Stimulated activated naive B cell treated with anti-CD40 and anti-IgM and Interleukin-4, amounts not matched to agents 10 μg/mL and 1 μg/mL and 100 μg/mL, for 72 hours (primary cell): Measurements from ENCODE around the gene PTK6.
"Not testable (repeated sequence)": the region's sequence is repeated elsewhere in the genome, so short reads cannot be mapped to it uniquely, and the experiment has no call there.

ENCODE experiments used
- ATAC-seq, 2 donors: fragments of 150-1000 bp; cut with Tn5 transposase; replicated peaks; 2 replicates each; pipeline ENCODE4 v1.10.0; 2021; ENCODE audit warnings: moderate library complexity in 1 of 2
- DNase-seq: peaks from one replicate; pipeline ENCODE4 v3.0.0; 2021
- H3K27ac Mint-ChIP-seq: one replicate; pipeline ENCODE4 v1.8.0; 2022; ENCODE audit warnings: mild to moderate bottlenecking, mixed read lengths
- H3K27me3 Mint-ChIP-seq, 2 donors: one replicate each; pipeline ENCODE4 v1.8.0; 2022; ENCODE audit warnings: mixed read lengths in 2 of 2
- H3K36me3 Mint-ChIP-seq, 2 donors: one replicate each; pipeline ENCODE4 v1.8.0; 2022; ENCODE audit warnings: mixed read lengths in 2 of 2, mild to moderate bottlenecking in 1 of 2
- H3K4me1 Mint-ChIP-seq, 2 donors: one replicate each; pipeline ENCODE4 v1.8.0; 2022; ENCODE audit warnings: mixed read lengths in 2 of 2, mild to moderate bottlenecking in 1 of 2
- H3K4me3 Mint-ChIP-seq, 2 donors: one replicate each; pipeline ENCODE4 v1.8.0; 2022; ENCODE audit warnings: mild to moderate bottlenecking in 2 of 2, mixed read lengths in 2 of 2, moderate library complexity in 1 of 2
- H3K9me3 Mint-ChIP-seq, 2 donors: one replicate each; pipeline ENCODE4 v1.8.0; 2022; ENCODE audit warnings: mixed read lengths in 2 of 2, mild to moderate bottlenecking in 1 of 2

PTK6 gene

DNA sequence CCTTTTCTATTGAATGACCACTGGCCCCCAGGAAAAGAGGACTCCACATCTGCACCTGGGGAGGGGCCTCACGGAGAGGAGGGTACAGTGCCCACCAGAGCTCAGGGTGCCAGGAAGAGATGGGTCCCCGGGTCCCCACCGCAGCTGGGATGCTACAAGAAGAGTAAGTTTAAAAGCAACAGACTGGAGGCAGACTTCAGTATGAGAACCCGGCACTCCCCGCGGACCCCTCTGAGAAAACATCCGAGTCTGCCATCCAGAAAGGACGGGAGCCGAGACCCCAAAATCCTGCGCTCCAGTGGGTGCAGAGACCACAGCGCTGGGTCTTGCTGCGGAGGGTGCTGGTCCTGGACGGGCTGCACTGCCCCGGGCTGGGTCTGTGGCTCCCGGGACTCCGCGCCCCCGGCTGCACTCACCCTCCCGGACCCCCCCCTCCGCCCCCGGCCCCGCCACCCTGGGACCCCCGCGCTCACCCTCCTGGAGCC lies 36.5 kb upstream of the PTK6 start:
- Mint-ChIP-seq H3K4me1 (peaks cover 13 to 17% of the 10 kb centered on the region in 2 donors), H3K27me3 (peaks cover 3 to 10% of the 10 kb centered on the region in 2 donors), H3K27ac (peak overlapping the region; percentile 93), H3K9me3 (no peaks in the 10 kb centered on the region), H3K4me3 (peak overlapping the region; percentile 89 to 92), H3K36me3 (peaks cover 0 to 1% of the 10 kb centered on the region in 2 donors)
- DNase-seq (no peak), ATAC-seq (peak; percentile 19 to 31)

GRCh38 chr20:63572788-63573646 lies 35.8 kb upstream of the PTK6 start:
- DNase-seq (no peak), ATAC-seq (no peak)
- Mint-ChIP-seq H3K36me3 (peaks cover 0 to 1% of the 10 kb centered on the region in 2 donors), H3K27me3 (peaks cover 3 to 5% of the 10 kb centered on the region in 2 donors), H3K27ac (peak overlapping the region; percentile 93), H3K9me3 (no peaks in the 10 kb centered on the region), H3K4me1 (peaks cover 16 to 24% of the 10 kb centered on the region in 2 donors), H3K4me3 (peak overlapping the region; percentile 89 to 92)

- Mint-ChIP-seq H3K36me3 (peaks cover 2 to 4% of the 10 kb centered on the region in 2 donors), H3K27me3 (peaks cover 3 to 5% of the 10 kb centered on the region in 2 donors), H3K9me3 (no peaks in the 10 kb centered on the region), H3K27ac (no peak overlapping the region), H3K4me3 (no peak overlapping the region), H3K4me1 (peaks cover 23 to 32% of the 10 kb centered on the region in 2 donors)
- ATAC-seq (no peak), DNase-seq (no peak)
These were observed 35.1 kb upstream of the PTK6 start for GRCh38 chr20:63572071-63572787.

DNA sequence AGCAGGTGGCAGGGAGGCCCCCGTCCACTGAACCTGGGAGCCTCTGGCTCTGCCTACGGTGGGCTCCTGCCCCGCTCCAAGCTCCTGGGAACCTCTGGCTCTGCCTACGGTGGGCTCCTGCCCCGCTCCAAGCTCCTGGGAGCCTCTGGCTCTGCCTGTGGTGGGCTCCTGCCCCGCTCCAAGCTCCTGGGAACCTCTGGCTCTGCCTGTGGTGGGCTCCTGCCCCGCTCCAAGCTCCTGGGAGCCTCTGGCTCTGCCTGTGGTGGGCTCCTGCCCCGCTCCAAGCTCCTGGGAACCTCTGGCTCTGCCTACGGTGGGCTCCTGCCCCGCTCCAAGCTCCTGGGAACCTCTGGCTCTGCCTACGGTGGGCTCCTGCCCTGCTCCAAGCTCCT lies 33.9 kb upstream of the PTK6 start:
- DNase-seq, H3K4me3 Mint-ChIP-seq, H3K9me3 Mint-ChIP-seq, H3K27ac Mint-ChIP-seq, ATAC-seq, H3K36me3 Mint-ChIP-seq, H3K27me3 Mint-ChIP-seq: not testable (repeated sequence)
- H3K4me1 Mint-ChIP-seq = peaks cover 25 to 36% of the 10 kb centered on the region in 2 donors

GRCh38 chr20:63570281-63571086 lies 33.3 kb upstream of the PTK6 start:
- Mint-ChIP-seq H3K4me3 (no peak overlapping the region), H3K27me3 (no peaks in the 10 kb centered on the region)

GRCh38 chr20:63568986-63569949 lies 32.1 kb upstream of the PTK6 start:
- Mint-ChIP-seq H3K4me1 (peaks cover 28 to 36% of the 10 kb centered on the region in 2 donors), H3K27ac (peak overlapping the region; percentile 2), H3K36me3 (peaks cover 15 to 16% of the 10 kb centered on the region in 2 donors), H3K27me3 (no peaks in the 10 kb centered on the region), H3K4me3 (peak overlapping the region; percentile 41 to 53), H3K9me3 (no peaks in the 10 kb centered on the region)
- ATAC-seq (no peak), DNase-seq (no peak)

More at GRCh38 chr20:63570281-63571086, 33.3 kb upstream of the PTK6 start:
- H3K36me3 Mint-ChIP-seq = peaks cover 12 to 14% of the 10 kb centered on the region in 2 donors
- no peak overlapping the region for H3K27ac Mint-ChIP-seq
- no peak for ATAC-seq
- no peak for DNase-seq
- H3K4me1 Mint-ChIP-seq = peaks cover 28 to 36% of the 10 kb centered on the region in 2 donors
- H3K9me3 Mint-ChIP-seq = no peaks in the 10 kb centered on the region

DNA sequence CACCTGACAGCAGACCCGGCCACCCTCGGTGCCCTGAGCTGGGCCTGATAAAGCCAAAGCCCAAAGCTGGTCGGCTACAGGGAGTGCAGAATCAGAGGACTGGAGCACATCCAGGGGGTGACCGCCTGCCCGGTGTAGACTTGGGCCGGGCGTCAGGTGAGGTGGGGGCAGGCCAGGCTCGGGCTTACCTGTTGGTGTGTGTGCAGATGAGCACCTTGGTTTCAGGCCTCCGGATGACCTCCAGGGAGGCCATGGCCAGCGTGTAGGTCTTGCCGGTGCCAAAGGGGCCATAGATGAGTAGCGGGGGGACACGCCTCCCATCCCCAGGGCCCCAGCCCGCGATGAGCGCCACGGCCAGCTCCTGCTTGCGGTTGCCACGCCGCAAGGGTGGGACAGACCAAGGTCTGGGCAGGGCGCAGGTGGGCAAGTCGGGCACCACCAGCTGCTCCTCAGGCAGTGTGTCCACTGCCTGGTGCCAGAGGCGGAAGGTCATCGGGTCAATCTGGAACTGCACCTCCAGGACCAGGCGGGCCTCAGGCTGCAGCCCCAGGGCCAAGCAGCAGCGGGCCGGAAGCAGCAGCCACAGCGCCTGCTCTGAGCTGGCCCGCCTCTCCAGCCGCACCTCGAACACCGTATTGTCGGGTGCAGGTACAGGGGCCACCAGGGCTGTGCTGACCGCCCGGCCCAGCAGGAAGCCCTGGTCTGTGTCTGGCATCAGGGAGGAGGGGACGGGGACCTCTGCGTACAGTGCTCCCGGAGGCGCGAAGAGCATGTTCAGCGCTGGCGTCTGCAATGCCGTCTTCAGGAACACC lies 31.2 kb upstream of the PTK6 start:
- peaks cover 27 to 33% of the 10 kb centered on the region in 2 donors for H3K4me1 Mint-ChIP-seq
- DNase-seq (no peak), ATAC-seq (peak; percentile 17 to 19)
- peak overlapping the region; percentile 92 for H3K27ac Mint-ChIP-seq
- no peaks in the 10 kb centered on the region for H3K9me3 Mint-ChIP-seq
- no peaks in the 10 kb centered on the region for H3K27me3 Mint-ChIP-seq
- peak overlapping the region; percentile 75 to 78 for H3K4me3 Mint-ChIP-seq
- peaks cover 19 to 20% of the 10 kb centered on the region in 2 donors for H3K36me3 Mint-ChIP-seq

GRCh38 chr20:63567386-63568169 lies 30.4 kb upstream of the PTK6 start:
- Mint-ChIP-seq H3K9me3 (no peaks in the 10 kb centered on the region), H3K36me3 (peaks cover 19 to 20% of the 10 kb centered on the region in 2 donors), H3K4me3 (peak overlapping the region; percentile 75 to 78), H3K4me1 (peaks cover 27 to 32% of the 10 kb centered on the region in 2 donors), H3K27me3 (no peaks in the 10 kb centered on the region), H3K27ac (peak overlapping the region; percentile 92)
- DNase-seq = peak; percentile 66
- ATAC-seq = peak; percentile 89 to 90

- Mint-ChIP-seq H3K9me3 (no peaks in the 10 kb centered on the region), H3K27me3 (no peaks in the 10 kb centered on the region), H3K4me3 (peak overlapping the region; percentile 10 to 78), H3K4me1 (peaks cover 27 to 32% of the 10 kb centered on the region in 2 donors), H3K27ac (peak overlapping the region; percentile 71), H3K36me3 (peaks cover 19 to 20% of the 10 kb centered on the region in 2 donors)
- DNase-seq (no peak), ATAC-seq (peak; percentile 1 to 14)
These were observed 29.9 kb upstream of the PTK6 start for GRCh38 chr20:63567136-63567385.

DNA sequence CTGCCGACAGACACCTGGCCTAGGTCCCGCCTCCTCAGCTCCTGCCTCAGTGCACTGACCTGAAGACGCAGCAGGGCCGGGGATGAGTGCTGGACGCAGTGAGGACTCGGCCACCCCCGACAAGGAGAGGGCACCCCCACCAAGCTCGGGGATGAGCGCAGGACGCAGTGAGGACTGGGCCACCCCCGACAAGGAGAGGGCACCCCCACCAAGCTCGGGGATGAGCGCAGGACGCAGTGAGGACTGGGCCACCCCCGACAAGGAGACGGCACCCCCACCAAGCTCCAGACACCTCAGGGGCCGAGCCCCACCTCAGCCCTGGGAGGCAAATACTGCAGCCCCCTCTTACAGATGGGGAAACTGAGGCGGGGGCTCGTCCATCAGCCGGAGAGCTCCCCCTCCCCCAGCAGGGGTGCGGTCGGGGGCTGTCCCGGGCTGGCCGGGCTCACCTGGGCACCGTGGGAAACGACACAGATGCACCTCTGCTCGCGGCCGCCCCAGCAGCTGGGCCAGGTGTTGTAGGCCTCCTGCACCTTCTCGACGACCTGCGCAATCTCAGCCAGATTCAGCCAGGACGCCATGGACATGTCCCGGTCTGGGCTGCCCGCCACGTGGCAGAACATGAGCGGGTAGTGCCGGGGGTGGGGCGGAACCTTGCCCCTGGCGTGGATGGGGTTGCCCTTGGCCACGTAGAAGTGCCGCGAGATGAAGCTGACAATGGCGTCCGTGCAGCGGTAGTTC lies 29.4 kb upstream of the PTK6 start:
- ATAC-seq = no peak
- no peaks in the 10 kb centered on the region for H3K9me3 Mint-ChIP-seq
- peaks cover 22% of the 10 kb centered on the region in 2 donors for H3K36me3 Mint-ChIP-seq
- H3K4me3 Mint-ChIP-seq = no peak overlapping the region
- H3K4me1 Mint-ChIP-seq = peaks cover 27 to 32% of the 10 kb centered on the region in 2 donors
- H3K27me3 Mint-ChIP-seq = no peaks in the 10 kb centered on the region
- no peak for DNase-seq
- H3K27ac Mint-ChIP-seq = no peak overlapping the region

DNA sequence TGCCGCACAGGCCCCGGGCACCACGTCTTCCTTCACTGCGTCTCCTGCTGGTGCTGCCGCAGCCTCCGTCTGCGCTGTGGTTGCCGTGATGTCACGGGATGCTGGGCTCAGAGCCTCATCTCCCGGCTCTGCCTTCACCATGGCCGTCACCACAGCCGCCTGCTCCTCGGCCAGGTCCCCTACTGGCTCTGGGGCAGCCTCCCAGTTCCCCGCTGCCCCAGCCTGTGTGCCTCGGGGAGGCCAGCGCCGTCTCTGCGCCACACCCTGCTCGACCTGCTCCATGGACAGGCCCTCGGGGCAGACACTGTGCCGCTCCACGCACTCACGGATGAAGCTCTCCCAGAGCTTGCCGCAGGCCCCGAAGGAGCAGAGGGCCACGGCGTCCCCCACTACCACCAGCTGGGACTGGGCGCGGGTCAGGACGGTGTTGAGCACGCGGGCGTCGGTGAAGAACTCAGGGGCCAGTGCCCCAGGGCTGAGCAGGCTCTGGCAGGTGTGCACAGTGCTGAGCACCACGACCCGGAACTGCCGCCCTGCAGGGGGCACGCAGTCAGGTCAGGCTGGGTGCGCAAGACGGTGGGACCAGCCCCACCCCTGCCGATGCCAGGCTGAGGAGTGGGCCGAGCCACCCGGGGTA lies 28.6 kb upstream of the PTK6 start:
- H3K36me3 Mint-ChIP-seq = peaks cover 26 to 29% of the 10 kb centered on the region in 2 donors
- no peak overlapping the region for H3K27ac Mint-ChIP-seq
- no peaks in the 10 kb centered on the region for H3K27me3 Mint-ChIP-seq
- H3K4me3 Mint-ChIP-seq = no peak overlapping the region
- ATAC-seq (no peak), DNase-seq (no peak)
- H3K4me1 Mint-ChIP-seq = peaks cover 27 to 32% of the 10 kb centered on the region in 2 donors
- H3K9me3 Mint-ChIP-seq = no peaks in the 10 kb centered on the region
